Left forelimb (tissue), 1 donor: Measurements from ENCODE around the gene C1GALT1.

Source experiments
- DNase-seq: peaks from one replicate; pipeline ENCODE4 v3.0.0-alpha.2; 2018; ENCODE audit warnings: low spot score

C1GALT1 gene

GRCh38 chr7:7201578-7202374 is 19.4 kb downstream of the C1GALT1 start:
- DNase-seq, result no peak

- DNase-seq, result no peak
Measured at GRCh38 chr7:7202375-7202720, 20.0 kb downstream of the C1GALT1 start.

GRCh38 chr7:7203813-7204575 is 21.6 kb downstream of the C1GALT1 start:
- DNase-seq, result no peak

DNA sequence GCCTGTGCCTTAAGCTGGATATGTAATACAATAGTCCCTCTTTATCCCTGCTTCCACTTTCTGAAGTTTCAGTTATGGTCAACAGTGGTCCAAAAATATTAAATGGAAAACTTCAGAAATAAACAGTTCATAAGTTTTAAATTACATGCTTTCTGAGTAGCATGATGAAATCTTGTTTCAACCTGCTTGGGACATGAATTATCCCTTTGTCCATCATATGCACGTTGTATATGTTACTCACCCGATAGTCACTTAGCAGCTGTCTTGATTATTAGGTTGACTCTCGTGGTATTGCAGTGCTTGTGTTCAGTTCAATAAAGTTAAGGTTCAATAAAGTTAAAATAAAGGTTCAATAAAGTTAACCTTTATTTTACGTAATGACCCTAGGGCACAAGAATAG is 25.5 kb downstream of the C1GALT1 start:
- DNase-seq, result no peak

GRCh38 chr7:7208520-7208919 is 26.2 kb downstream of the C1GALT1 start:
- no peak for DNase-seq

DNA sequence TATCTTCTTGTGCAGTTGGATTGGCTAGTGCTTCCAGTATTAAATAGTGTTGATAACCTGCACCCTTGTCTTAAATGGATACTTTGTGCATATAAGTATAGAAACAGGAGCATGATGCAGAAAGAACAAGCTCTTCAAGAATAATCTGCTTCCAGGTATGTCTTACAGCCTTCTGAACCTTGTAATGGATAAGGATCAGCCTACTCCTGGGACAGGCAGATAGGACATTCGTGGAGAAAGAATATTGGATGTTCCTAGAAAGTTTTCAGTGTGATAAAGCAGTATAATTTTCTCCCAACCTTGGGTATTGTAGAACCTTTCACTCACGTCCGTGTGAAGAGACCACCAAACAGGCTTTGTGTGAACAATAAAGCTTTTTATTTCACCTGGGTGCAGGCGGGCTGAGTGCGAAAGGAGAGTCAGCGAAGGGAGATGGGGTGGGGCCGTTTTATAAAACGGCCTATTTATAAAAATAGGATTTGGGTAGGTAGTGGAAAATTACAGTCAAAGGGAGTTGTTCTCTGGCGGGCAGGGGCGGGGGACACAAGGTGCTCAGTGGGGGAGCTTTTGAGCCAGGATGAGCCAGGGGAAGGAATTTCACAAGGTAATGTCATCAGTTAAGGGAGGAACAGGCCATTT is 27.2 kb downstream of the C1GALT1 start:
- no peak for DNase-seq

- no peak for DNase-seq
Measured at GRCh38 chr7:7210475-7211237, 28.3 kb downstream of the C1GALT1 start.

DNA sequence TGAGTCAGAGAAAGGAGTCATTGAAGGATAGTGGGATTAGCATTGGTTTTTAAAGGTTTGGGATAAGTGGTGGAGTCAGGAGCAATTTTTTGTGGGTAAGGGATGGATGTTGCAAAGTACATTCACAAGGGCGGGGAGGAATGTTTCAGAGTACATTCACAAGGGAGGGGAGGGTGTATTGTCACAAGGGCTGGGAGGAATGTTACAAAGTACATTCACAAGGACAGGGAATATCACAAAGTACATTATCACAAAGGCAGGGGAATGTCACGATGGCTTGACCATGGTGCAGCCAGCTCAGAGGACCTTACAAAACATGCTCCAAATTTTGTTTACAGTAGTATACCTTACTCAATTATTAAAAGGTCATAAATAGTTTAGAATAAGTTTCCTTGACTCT is 30.3 kb downstream of the C1GALT1 start:
- no peak for DNase-seq

DNA sequence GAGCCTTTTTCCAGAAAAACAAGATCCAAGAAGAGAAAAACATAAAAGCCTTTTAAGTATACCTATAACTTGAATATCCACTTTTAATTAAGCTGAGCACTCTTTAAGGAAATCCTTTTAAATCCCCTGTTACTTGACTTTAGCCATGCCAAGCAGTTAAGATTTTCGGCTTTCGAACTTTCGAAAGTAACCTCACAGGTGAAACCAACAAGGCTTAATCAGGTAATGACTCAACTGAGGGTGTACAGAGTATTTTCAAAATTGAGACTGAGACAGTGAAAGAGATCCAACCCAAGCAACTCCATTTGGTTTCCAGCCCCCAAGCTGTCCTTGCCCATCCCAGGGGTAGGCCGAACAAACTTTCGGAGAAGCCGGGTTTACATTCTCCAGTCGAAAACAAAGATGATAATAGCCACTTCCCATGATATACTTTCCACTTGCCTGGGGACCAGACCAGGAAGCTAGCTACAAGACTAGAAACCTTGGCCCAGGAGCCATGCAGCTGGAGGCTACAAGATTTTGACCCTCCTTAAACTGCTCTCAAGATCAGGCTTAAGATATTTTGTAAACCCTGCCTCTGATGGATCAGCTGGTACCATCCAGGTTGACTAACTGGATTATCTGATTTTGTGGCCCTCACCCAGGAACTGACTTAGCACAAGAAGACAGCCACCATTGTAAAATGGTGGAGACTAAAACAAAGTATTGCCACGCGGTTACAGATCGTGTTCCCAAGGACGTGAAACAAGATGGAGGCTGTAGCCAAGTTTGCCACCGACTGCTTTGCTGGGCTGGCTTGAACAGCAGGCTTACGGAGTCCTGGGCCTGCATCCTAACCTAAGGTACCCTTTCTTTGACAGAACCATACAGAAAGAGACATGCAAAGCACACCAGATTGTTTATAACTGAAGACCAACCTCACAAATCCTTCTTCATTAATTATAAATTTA is 32.3 kb downstream of the C1GALT1 start:
- DNase-seq, result no peak

DNA sequence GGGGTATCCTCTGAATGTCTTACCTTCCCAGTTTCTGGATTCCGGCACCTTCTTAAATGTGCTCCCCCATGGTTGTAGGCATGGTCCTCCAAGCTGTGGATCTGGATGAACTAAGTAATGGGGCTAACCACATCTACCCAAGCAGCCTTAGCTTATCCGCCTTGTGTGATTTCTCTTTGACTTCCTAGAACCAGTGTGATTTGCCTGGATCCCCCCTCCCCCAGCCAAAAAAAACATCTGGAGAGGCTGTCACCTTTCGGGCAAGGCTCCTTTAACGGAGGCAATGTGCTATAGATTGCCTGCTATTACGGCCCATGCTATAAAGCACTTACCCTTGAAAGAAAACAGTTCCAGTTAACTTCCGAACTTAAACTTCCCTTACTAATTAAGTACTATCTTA is 33.9 kb downstream of the C1GALT1 start:
- DNase-seq, result no peak

- DNase-seq, result no peak
Measured at GRCh38 chr7:7219216-7219615, 36.9 kb downstream of the C1GALT1 start.

DNA sequence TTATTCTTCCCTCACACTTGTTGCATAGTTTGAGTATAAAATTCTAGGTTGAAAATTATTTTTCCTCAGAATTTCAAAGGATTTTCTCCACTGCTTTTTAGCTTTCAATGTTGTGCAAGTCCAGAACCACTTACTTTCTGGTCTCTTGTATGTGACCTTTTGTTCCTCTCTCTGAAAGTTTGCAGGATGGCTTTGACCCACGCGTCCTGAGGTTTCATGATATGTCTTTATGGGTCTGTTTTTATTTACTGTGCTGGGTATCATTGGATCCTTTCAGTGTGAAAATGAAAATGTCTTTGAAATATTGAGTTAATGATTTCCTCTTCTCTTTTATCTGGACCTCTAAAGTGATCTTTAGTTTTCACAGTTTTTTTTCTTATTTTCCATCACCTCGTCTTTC is 38.5 kb downstream of the C1GALT1 start:
- DNase-seq, result no peak

- DNase-seq, result no peak
Measured at GRCh38 chr7:7221599-7222038, 39.3 kb downstream of the C1GALT1 start.

GRCh38 chr7:7223250-7223649 is 40.9 kb downstream of the C1GALT1 start:
- no peak for DNase-seq

DNA sequence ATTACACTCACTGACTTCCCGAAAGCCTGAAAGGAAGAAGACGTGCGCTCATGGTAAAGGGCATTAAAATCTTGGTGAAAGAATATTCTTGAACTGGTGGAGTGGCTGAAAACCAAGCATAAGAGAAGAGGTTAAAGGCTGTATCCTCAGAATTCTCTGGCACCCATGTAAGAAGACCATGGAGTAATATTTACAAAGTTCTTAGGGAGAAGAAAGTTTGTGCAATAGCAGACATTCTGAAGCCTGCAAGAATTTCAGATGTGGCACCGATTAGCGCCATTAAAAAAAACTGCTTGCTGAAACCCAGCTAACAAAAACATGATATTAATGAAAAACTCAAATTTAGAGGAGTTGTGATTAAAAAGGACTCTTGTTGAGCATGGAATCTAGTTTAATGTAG is 44.1 kb downstream of the C1GALT1 start:
- no peak for DNase-seq

- DNase-seq, result no peak
Measured at GRCh38 chr7:7228472-7228871, 46.1 kb downstream of the C1GALT1 start.

- no peak for DNase-seq
Measured at GRCh38 chr7:7228967-7229366, 46.6 kb downstream of the C1GALT1 start.

DNA sequence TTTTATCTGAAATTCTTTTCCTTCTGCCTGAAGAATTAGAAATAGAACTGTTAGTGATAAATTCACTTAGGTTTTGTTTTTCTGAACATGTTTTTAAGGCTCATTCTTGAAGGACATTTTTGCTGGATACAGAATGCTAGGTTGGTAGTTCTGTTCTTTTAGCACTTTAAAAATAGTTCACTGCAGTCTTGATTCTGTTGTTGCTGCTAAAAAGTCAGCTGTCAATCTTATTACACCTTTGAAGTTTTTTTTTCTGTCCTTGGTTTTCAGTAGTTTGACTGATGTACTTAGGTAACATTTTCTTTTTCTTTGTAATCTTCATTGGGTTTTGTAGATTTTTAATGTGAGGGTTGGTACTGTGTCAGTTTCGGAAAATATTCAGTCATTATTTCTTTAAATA is 48.7 kb downstream of the C1GALT1 start:
- DNase-seq, result no peak

DNA sequence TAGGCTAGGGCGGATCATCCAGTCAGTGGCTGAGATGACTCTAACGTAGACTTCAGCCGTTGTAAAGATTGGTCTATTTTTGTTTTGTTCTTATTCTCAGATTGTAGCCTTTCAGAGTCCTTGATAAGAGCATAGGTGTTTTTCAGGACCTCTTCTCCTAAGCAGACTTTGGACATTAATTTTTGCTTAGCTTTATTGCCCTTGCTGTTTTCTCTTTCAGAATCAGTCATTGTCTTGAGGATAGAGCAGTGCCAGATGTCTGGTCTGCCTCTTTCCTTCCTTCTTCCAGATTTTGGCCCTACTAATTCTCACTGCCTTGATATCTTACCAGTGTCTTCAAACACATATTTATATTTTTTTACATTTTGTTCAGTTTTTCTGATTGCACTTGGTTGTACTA is 49.5 kb downstream of the C1GALT1 start:
- DNase-seq, result no peak

DNA sequence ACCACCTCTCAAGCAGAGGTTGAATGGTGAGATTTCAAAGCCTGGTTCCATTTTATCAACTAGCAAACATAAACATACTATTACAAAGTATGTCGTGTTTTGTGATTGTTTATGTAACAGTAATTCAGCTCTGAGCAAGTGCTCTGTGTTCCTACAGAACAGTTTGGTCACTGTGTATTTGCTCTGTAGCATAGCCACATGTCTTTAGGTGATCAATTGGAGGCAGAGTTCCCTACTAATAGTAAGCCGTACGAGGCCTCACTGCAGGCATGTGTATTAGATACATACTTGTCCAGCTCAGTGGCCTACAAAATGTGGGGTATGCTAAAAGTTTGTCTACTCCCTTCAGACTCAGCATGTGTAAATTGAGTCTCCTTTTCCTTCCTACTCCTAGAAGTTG is 53.0 kb downstream of the C1GALT1 start:
- DNase-seq, result no peak

DNA sequence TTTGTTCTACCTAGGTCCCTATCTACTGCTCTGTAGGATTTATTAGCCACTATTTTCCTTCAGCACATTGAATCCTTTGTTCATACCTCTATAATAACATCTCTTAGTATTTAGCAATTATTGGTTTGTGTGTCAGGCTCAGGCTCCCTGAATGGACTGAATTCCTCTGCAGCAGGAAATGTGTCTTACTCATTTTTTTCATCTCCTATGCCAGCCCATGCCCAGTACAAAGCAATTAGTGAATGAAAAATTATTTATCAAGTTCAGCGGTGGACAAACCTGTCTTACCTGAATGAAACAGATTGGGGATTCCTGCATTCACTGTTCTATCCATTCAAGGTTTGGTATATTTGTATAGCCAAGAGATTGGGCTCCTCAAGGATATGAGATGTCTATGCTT is 53.7 kb downstream of the C1GALT1 start:
- no peak for DNase-seq
